Stomach (tissue), 9 donors: ENCODE measurements around the gene CNOT11. TPM values are rescaled to one million over a fixed set of nuclear protein-coding genes. Genes with fewer than 3 reads are reported as not detected.

Experiments
- DNase-seq, 2 donors: peaks; one replicate each; pipeline versions ENCODE4 v3.0.0 to v3.0.0-alpha.2; 2013 to 2019
- H3K27ac ChIP-seq, 5 donors: fragments of 200-600 bp in 4 of 5; sonication (generic) in 4 of 5; one replicate each; pipeline ENCODE4 v1.5.1; 2013 to 2019; ENCODE audit warnings: mild to moderate bottlenecking in 1 of 5, moderate library complexity in 1 of 5
- H3K27me3 ChIP-seq, 3 donors: fragments of 200-600 bp; sonication (generic); one replicate each; pipeline ENCODE4 v1.5.1; 2017 to 2019; ENCODE audit warnings: mixed run types in 1 of 3
- H3K36me3 ChIP-seq, 4 donors: fragments of 200-600 bp; sonication (generic); 1 replicate in 3 of 4; 2 replicates in 1 of 4; pipeline ENCODE4 v1.5.1; 2016 to 2019
- H3K4me1 ChIP-seq, 4 donors: fragments of 200-600 bp; sonication (generic); one replicate each; pipeline ENCODE4 v1.5.1; 2016 to 2019
- H3K4me3 ChIP-seq, 4 donors: fragments of 200-600 bp; sonication (generic) in 3 of 4; one replicate each; pipeline ENCODE4 v1.5.1; 2016 to 2019; ENCODE audit warnings: mild to moderate bottlenecking in 1 of 4
- H3K9me3 ChIP-seq, 4 donors: fragments of 200-600 bp; sonication (generic); one replicate each; pipeline ENCODE4 v1.5.1; 2016 to 2019
- EP300 ChIP-seq: sonication (generic); formaldehyde crosslinking; IDR thresholded peaks from one replicate; pipeline ENCODE4 v1.6.1; 2017; ENCODE audit warnings: antibody characterized with exemption
- POLR2A ChIP-seq, 4 donors: fragments of 450-650 bp; IDR thresholded peaks; one replicate each; pipeline ENCODE4 v1.6.1; 2016; ENCODE audit warnings: antibody characterized with exemption in 4 of 4, control low read depth in 2 of 4, mild to moderate bottlenecking in 1 of 4, moderate library complexity in 1 of 4
- POLR2AphosphoS5 ChIP-seq, 3 donors: sonication (generic); formaldehyde crosslinking; IDR thresholded peaks; one replicate each; pipeline ENCODE4 v1.6.1; 2016; ENCODE audit warnings: antibody characterized with exemption in 3 of 3
- WGBS, 5 donors: extraction: QIAGEN DNeasy Blood & Tissue Kit in 3 of 5; methylation state at CpG; one replicate each; pipeline versions ENCODE4 v1.1.5 to v1.1.7; 2013 to 2018; 5-methylcytosine and 5-hydroxymethylcytosine counted together
- intact Hi-C: fragments of 100-400 bp; cut with DNase I; formaldehyde crosslinking; loops from one replicate; pipeline ENCODE4 v1.15.1; 2023; ENCODE audit warnings: low total_unique reads
- polyA plus RNA-seq, 3 donors: library from polyadenylated mRNA; stranded (reverse); fragments of 200-250 nt; gene quantifications; one replicate each; pipeline ENCODE4 v1.2.3, GENCODE V29; 2013
- total RNA-seq, 5 donors: library from RNA; depleted of rRNA; stranded (reverse); fragments of >200 nt; gene quantifications; one replicate each; pipeline versions ENCODE4 v1.1.0 to v1.2.3, GENCODE V29; 2014 to 2016
- TF ChIP-seq, protein P1 (sequence below), 7 experiments: fragments of 450-650 bp in 4 of 7; fragments of 200-600 bp in 3 of 7; sonication (generic) in 3 of 7; IDR thresholded peaks; one replicate each; pipeline ENCODE4 v1.5.1; 2016 to 2019; ENCODE audit warnings: antibody characterized with exemption in 7 of 7, control low read depth in 2 of 7, mild to moderate bottlenecking in 1 of 7
- donor health status: healthy with polysubstance abuse.
- donor health status: Bipolar disorder and iron deficiency.
- donor health status: healthy.

CNOT11 gene
- total and polyA plus RNA-seq, 8 donors = 9.3 to 71.4 (median 23.3) TPM

DNA sequence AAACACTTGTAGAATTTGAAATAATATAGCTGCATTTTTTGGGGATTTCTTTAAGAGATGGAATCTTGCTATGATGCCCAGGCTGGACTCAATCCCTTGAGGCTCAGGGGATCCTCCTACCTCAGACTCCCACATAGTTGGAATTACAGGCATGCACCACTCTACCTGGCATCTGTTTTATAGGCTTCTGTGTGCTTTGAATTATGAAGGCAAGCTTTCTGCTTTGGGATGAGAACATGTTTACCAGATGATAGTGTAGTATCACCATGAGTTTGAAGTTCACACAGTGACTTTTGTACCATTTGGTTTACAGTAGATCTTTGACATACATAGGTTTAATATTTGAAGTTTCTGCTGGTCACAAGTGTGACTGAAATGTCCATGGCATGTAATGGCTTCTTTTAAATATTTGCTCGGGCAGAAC, 10.7 kb downstream of the CNOT11 start:
- WGBS, 5 donors = 74 to 100% (median 79%) methylated on average over 1 of the region's 1 CpG
- intact Hi-C loops = no loop called here
- H3K36me3 ChIP-seq = peaks cover 54 to 95% (median 95%) of the 10 kb centered on the region in 4 donors

DNA sequence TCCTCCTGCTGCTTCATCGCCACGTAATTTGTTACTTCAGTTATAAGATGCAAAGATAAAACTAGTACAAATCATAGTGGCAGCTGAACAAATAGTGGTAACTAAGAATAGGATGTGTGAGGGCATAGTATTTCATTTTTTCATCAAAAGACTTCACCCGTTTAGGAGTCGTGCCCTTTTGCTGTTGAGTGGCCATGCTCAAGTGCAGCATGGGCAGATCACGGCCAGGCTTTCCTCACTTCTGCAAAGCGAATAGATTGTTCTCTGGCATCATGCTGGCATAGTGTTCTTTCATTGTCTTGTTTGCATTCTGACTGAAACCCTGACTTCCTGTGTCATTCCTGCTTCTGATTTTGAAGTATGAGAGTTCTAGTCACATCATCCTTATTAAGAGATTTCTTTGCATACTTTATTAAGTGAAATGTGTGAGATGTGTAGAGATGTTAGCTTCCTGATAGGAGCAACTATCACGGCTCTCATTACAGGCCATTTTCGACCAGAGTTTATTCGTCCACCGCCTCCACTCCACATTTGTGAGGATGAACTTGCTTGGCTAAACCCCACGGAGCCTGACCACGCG, 11.8 kb downstream of the CNOT11 start:
- peaks cover 56 to 95% (median 95%) of the 10 kb centered on the region in 4 donors for H3K36me3 ChIP-seq
- intact Hi-C loops = no loop called here

More for the DNA sequence above, 10.7 kb downstream of the CNOT11 start:
- H3K4me1 ChIP-seq = peaks cover 0 to 30% (median 17%) of the 10 kb centered on the region in 4 donors
- TF ChIP-seq POLR2AphosphoS5 (IDR thresholded peaks at IDR 0.05) (no peak), POLR2A (IDR thresholded peaks at IDR 0.05) (no peak), EP300 (no peak)
- TF ChIP-seq, protein P1, sequence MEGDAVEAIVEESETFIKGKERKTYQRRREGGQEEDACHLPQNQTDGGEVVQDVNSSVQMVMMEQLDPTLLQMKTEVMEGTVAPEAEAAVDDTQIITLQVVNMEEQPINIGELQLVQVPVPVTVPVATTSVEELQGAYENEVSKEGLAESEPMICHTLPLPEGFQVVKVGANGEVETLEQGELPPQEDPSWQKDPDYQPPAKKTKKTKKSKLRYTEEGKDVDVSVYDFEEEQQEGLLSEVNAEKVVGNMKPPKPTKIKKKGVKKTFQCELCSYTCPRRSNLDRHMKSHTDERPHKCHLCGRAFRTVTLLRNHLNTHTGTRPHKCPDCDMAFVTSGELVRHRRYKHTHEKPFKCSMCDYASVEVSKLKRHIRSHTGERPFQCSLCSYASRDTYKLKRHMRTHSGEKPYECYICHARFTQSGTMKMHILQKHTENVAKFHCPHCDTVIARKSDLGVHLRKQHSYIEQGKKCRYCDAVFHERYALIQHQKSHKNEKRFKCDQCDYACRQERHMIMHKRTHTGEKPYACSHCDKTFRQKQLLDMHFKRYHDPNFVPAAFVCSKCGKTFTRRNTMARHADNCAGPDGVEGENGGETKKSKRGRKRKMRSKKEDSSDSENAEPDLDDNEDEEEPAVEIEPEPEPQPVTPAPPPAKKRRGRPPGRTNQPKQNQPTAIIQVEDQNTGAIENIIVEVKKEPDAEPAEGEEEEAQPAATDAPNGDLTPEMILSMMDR (IDR thresholded peaks at IDR 0.05) = no peak
- H3K4me3 ChIP-seq = no peak overlapping the region
- no peaks in the 10 kb centered on the region for H3K27me3 ChIP-seq
- H3K27ac ChIP-seq = no peak overlapping the region
- no peaks in the 10 kb centered on the region for H3K9me3 ChIP-seq
- no peak for DNase-seq

GRCh38 chr2:101265893-101266499, 13.3 kb downstream of the CNOT11 start:
- WGBS, 5 donors = 49 to 71% (median 61%) methylated on average over 11 of the region's 11 CpGs
- no peak for TF ChIP-seq POLR2AphosphoS5 (IDR thresholded peaks at IDR 0.05)
- TF ChIP-seq, protein P1 (IDR thresholded peaks at IDR 0.05) = no peak
- Histone ChIP-seq H3K27ac (peak overlapping the region in 3 of 5 donors; percentile 7 to 24 (median 21)), H3K9me3 (no peaks in the 10 kb centered on the region), H3K4me1 (peaks cover 0 to 32% (median 20%) of the 10 kb centered on the region in 4 donors), H3K4me3 (no peak overlapping the region), H3K36me3 (peaks cover 55 to 97% (median 97%) of the 10 kb centered on the region in 4 donors), H3K27me3 (no peaks in the 10 kb centered on the region)
- DNase-seq = peak; percentile 48 to 81
- intact Hi-C loops = no loop called here

More for the DNA sequence above, 11.8 kb downstream of the CNOT11 start:
- WGBS, 5 donors = 78 to 89% (median 83%) methylated on average over 13 of the region's 13 CpGs
- Histone ChIP-seq H3K4me1 (peaks cover 0 to 30% (median 19%) of the 10 kb centered on the region in 4 donors), H3K27ac (no peak overlapping the region), H3K4me3 (no peak overlapping the region), H3K9me3 (no peaks in the 10 kb centered on the region), H3K27me3 (no peaks in the 10 kb centered on the region)
- no peak for DNase-seq
- TF ChIP-seq POLR2AphosphoS5 (IDR thresholded peaks at IDR 0.05) (no peak), POLR2A (IDR thresholded peaks at IDR 0.05) (no peak), EP300 (no peak)
- TF ChIP-seq, protein P1 (IDR thresholded peaks at IDR 0.05) = no peak

- peaks cover 7 to 47% (median 28%) of the 10 kb centered on the region in 4 donors for H3K4me1 ChIP-seq
- TF ChIP-seq, protein P1 (IDR thresholded peaks at IDR 0.05) = no peak
- TF ChIP-seq POLR2A (IDR thresholded peaks at IDR 0.05) = no peak
- TF ChIP-seq EP300 = no peak
- no peak for TF ChIP-seq POLR2AphosphoS5 (IDR thresholded peaks at IDR 0.05)
- 41 to 56% (median 43%) methylated on average over 15 of the region's 15 CpGs for WGBS, 5 donors
- H3K27ac ChIP-seq = peak overlapping the region in 3 of 5 donors; percentile 21 to 43 (median 34)
- no peaks in the 10 kb centered on the region for H3K9me3 ChIP-seq
- DNase-seq = peak in 1 of 2 donors; percentile 61
- no peaks in the 10 kb centered on the region for H3K27me3 ChIP-seq
- intact Hi-C loops = no loop called here
- H3K36me3 ChIP-seq = peaks cover 52 to 100% (median 100%) of the 10 kb centered on the region in 4 donors
- H3K4me3 ChIP-seq = no peak overlapping the region
Measured at GRCh38 chr2:101267671-101268656, 15.3 kb downstream of the CNOT11 start.
